ENCODE measurements around the gene SEMA3F. TPM values are rescaled to one million over a fixed set of nuclear protein-coding genes. Genes with fewer than 3 reads are reported as not detected.

The SEMA3F gene
- total RNA-seq, 6 experiments from 2014 or later, result 20.5 to 35.6 (median 22.8) TPM

DNA sequence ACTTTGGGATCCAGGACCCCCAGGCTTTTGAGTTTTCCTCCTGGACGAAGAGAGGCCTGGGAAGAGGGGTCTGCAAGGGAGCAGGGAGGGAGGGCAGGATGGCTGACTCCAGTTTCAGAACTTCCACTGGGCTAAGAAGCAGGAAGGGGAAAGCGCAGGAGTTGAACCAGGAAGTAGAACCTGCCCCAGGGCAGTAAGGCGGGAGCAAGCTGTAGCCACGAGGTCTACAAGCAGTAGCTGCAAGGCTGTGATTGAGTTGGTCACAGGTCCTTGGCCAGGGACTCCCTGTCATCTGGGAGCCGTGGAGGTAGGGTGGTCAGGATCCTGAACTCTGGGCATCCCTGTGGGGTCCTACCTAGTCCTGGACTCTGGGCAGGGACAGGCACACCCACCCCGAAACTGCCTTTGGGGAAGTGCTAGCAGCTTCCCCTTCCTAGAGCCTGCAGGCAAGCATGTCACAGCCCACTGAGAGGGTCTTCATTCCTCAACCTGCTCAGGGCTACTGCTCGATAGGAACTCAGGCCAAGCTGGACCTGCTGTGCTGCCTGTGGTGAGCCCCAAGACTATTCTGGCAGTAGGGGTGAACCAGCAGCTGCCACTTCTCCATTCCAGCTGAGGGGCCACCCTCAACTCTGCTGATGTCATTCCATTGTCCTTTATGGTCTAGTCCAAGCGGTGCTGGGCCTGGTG, 75.1 kb downstream of the SEMA3F start:
- TF ChIP-seq, protein P1, sequence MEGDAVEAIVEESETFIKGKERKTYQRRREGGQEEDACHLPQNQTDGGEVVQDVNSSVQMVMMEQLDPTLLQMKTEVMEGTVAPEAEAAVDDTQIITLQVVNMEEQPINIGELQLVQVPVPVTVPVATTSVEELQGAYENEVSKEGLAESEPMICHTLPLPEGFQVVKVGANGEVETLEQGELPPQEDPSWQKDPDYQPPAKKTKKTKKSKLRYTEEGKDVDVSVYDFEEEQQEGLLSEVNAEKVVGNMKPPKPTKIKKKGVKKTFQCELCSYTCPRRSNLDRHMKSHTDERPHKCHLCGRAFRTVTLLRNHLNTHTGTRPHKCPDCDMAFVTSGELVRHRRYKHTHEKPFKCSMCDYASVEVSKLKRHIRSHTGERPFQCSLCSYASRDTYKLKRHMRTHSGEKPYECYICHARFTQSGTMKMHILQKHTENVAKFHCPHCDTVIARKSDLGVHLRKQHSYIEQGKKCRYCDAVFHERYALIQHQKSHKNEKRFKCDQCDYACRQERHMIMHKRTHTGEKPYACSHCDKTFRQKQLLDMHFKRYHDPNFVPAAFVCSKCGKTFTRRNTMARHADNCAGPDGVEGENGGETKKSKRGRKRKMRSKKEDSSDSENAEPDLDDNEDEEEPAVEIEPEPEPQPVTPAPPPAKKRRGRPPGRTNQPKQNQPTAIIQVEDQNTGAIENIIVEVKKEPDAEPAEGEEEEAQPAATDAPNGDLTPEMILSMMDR (IDR thresholded peaks at IDR 0.05), result no peak
- H3K9me3 Mint-ChIP-seq, result no peaks in the 10 kb centered on the region
- DNase-seq, result no peak
- peaks cover 2% of the 10 kb centered on the region; the same call in 1 of the 2 replicates for H3K27me3 Mint-ChIP-seq (ENCODE audit: insufficient read depth)
- H3K36me3 Mint-ChIP-seq (ENCODE audit: low read depth), result no peaks in the 10 kb centered on the region
- peak overlapping the region; percentile 30; the same call in 1 of the 2 replicates for H3K27ac Mint-ChIP-seq
- no peak overlapping the region for H3K4me3 Mint-ChIP-seq
- peaks cover 48% of the 10 kb centered on the region for H3K4me1 Mint-ChIP-seq (ENCODE audit: low read depth)

DNA sequence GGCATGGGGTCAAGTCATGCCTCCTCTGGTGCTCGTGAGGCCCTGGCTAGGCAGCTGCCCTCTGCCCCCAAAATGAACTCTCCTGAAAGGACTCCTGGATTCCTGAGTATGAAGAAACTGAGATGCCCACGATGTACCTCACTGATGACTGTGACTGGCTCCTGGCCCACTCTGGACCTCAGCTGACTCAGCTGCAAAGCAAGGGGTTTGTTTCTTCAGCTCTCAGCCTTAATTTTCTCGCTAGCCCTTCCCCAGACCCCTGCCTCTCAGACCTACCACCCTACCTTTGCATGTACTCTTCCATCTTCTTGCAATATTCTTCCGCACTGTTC, 75.6 kb downstream of the SEMA3F start:
- no peak for DNase-seq
- no peak overlapping the region for H3K4me3 Mint-ChIP-seq
- peak overlapping the region; percentile 30; the same call in 1 of the 2 replicates for H3K27ac Mint-ChIP-seq

DNA sequence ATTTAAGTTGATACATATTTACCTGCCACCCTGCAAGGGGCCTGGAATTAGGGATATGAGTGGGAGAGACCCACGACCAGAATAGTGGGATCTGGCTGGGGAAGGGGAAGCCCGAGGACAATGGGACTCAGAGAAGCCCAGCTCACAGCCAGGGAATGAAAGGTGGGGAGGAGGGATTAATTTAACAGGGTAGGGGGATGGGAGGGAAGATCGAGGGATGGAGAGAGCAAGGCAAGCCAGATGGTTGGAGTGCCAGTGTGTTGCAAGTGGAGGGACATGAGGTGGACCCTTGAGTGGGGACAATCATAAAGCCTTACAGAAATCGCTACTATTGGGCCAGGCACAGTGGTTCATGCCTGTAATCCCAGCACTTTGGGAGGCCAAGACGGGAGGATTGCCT, 76.5 kb downstream of the SEMA3F start:
- no peak overlapping the region for H3K4me3 Mint-ChIP-seq
- H3K27me3 Mint-ChIP-seq (ENCODE audit: insufficient read depth), result peaks cover 2% of the 10 kb centered on the region; the same call in 1 of the 2 replicates
- H3K4me1 Mint-ChIP-seq (ENCODE audit: low read depth), result peaks cover 46% of the 10 kb centered on the region
- no peak overlapping the region for H3K27ac Mint-ChIP-seq
- no peak for DNase-seq
- no peaks in the 10 kb centered on the region for H3K36me3 Mint-ChIP-seq (ENCODE audit: low read depth)
- TF ChIP-seq, protein P1 (IDR thresholded peaks at IDR 0.05), result no peak
- no peaks in the 10 kb centered on the region for H3K9me3 Mint-ChIP-seq

More for the DNA sequence above, 75.6 kb downstream of the SEMA3F start:
- TF ChIP-seq, protein P1 (IDR thresholded peaks at IDR 0.05), result no peak
- Mint-ChIP-seq H3K4me1 (ENCODE audit: low read depth) (peaks cover 52% of the 10 kb centered on the region), H3K27me3 (ENCODE audit: insufficient read depth) (peaks cover 2% of the 10 kb centered on the region; the same call in 1 of the 2 replicates), H3K36me3 (ENCODE audit: low read depth) (no peaks in the 10 kb centered on the region), H3K9me3 (no peaks in the 10 kb centered on the region)

DNA sequence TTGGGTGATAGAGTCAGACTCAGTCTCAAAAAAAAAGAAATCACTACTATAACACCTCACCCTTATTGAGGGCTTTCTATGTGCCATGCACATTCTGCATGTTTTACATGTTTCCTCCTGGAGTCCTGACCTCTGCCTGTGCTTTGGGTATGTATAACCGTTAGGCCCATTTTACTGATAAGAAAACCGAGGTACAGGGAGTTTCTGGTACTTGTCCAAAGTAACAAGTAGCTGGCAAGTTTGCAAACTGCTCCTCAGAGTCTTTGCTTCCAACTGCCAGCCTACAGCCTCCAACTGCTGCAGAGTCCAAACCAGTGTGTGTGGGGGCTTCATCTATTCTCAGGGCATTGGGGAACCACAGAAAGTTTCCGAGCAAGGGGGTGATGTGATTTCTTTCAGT, 77.2 kb downstream of the SEMA3F start:
- no peak for DNase-seq
- H3K4me3 Mint-ChIP-seq, result no peak overlapping the region
- H3K4me1 Mint-ChIP-seq (ENCODE audit: low read depth), result peaks cover 40% of the 10 kb centered on the region
- peaks cover 6% of the 10 kb centered on the region for H3K36me3 Mint-ChIP-seq (ENCODE audit: low read depth)
- peaks cover 2% of the 10 kb centered on the region; the same call in 1 of the 2 replicates for H3K27me3 Mint-ChIP-seq (ENCODE audit: insufficient read depth)
- H3K27ac Mint-ChIP-seq, result no peak overlapping the region
- H3K9me3 Mint-ChIP-seq, result no peaks in the 10 kb centered on the region
- TF ChIP-seq, protein P1 (IDR thresholded peaks at IDR 0.05), result no peak

DNA sequence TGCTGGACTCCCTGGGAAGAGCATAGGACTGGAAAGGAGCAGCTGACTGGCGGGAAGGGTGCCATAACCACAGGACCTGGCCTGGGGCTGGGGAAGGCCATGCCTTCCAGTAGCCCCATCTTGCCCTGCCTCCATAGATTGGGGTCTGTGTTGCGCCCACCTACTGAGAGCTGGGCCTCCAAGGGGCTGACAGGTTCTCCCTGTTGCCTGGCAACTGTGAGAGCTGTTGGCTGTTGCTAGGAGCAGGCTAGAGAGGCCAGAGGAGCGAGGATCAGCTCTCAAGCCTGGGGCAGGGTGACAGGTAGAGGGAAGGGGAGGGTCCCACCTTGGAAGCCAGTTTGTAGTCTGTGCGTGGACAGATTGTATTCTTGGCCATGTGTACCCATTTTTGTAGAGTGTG, 78.1 kb downstream of the SEMA3F start:
- Mint-ChIP-seq H3K4me1 (ENCODE audit: low read depth) (peaks cover 36% of the 10 kb centered on the region), H3K36me3 (ENCODE audit: low read depth) (peaks cover 12% of the 10 kb centered on the region), H3K4me3 (no peak overlapping the region), H3K27ac (no peak overlapping the region), H3K27me3 (ENCODE audit: insufficient read depth) (peaks cover 2% of the 10 kb centered on the region; the same call in 1 of the 2 replicates), H3K9me3 (no peaks in the 10 kb centered on the region)
- TF ChIP-seq, protein P1 (IDR thresholded peaks at IDR 0.05), result no peak
- DNase-seq, result no peak

Data from HFFc6 (cell line).